ENCODE data around the gene XYLT1. TPM values are rescaled to one million over a fixed set of nuclear protein-coding genes. Genes with fewer than 3 reads are reported as not detected.
A peak's percentile ranks its signal among the peaks of the same experiment; 100 is the strongest.

XYLT1 gene
- total and polyA plus RNA-seq, 9 of the 15 experiments (the other 6 are each of a cell fraction or from before 2014, with no cell fraction given): 0.03 to 0.09 (median 0.08) TPM; not detected in 6

DNA sequence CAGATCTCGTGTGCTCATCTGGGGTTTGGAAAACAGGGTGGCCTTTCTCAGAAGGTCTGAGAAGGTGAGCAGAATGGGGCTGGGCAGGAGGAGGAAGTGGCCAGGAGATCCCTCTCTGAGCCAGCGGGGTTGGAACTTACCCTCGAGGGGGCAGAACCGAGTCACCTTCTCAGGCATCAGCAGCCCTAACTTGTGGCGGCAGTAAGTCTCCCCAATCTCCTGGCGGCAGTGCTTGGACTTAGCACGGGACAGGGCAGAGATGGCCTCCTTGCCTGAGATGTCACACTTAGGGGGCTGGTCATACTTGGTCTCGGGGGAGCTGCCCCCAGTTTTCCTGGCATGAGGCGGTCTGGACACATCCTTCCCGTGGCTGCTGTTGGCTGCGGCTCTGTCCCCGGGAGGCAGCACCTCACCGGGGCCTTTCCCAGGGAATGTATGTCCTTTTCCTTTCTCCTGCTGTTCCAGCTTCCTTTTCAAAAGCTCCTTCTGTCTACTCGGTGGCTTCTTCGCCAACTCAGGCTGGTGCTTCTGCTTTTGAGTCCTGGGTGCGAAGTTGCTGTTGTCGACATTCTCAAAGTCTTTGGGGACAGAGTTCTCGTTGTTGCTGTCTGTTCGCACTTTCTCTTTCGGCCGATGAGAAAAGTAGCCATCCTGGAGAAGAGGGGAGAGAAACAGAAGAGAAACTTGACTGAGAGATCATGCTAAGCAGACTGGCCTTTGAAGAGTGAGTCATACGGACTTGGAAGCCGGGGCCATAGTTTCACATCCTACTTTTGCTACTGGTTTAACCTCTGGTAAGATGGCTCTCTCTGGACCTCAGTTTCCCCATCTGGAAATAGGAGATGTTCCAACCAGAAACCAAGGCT lies 211.7 kb downstream of the XYLT1 start (continued):
- TF ChIP-seq, protein P1, sequence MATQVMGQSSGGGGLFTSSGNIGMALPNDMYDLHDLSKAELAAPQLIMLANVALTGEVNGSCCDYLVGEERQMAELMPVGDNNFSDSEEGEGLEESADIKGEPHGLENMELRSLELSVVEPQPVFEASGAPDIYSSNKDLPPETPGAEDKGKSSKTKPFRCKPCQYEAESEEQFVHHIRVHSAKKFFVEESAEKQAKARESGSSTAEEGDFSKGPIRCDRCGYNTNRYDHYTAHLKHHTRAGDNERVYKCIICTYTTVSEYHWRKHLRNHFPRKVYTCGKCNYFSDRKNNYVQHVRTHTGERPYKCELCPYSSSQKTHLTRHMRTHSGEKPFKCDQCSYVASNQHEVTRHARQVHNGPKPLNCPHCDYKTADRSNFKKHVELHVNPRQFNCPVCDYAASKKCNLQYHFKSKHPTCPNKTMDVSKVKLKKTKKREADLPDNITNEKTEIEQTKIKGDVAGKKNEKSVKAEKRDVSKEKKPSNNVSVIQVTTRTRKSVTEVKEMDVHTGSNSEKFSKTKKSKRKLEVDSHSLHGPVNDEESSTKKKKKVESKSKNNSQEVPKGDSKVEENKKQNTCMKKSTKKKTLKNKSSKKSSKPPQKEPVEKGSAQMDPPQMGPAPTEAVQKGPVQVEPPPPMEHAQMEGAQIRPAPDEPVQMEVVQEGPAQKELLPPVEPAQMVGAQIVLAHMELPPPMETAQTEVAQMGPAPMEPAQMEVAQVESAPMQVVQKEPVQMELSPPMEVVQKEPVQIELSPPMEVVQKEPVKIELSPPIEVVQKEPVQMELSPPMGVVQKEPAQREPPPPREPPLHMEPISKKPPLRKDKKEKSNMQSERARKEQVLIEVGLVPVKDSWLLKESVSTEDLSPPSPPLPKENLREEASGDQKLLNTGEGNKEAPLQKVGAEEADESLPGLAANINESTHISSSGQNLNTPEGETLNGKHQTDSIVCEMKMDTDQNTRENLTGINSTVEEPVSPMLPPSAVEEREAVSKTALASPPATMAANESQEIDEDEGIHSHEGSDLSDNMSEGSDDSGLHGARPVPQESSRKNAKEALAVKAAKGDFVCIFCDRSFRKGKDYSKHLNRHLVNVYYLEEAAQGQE (IDR thresholded peaks at IDR 0.05; ENCODE audit: borderline replicate concordance): peak; percentile 24; the same call in 1 of the 2 replicates
- TF ChIP-seq, protein P1 (CRISPR knock-in tag; IDR thresholded peaks at IDR 0.05; ENCODE audit: low read depth): no peak
- no peak for TF ChIP-seq WHSC1 (IDR thresholded peaks at IDR 0.05; ENCODE audit: low read length)

Data from K562 (cell line).